GM21576 (cell line): ENCODE data around the gene LYPD6B.

Experiments
- ATAC-seq: cut with Tn5 transposase; IDR thresholded peaks from one replicate; pipeline ENCODE4 v1.9.1; 2021; ENCODE audit warnings: mild to moderate bottlenecking, moderate library complexity; ENCODE audit not compliant: unreplicated experiment

The LYPD6B gene

DNA sequence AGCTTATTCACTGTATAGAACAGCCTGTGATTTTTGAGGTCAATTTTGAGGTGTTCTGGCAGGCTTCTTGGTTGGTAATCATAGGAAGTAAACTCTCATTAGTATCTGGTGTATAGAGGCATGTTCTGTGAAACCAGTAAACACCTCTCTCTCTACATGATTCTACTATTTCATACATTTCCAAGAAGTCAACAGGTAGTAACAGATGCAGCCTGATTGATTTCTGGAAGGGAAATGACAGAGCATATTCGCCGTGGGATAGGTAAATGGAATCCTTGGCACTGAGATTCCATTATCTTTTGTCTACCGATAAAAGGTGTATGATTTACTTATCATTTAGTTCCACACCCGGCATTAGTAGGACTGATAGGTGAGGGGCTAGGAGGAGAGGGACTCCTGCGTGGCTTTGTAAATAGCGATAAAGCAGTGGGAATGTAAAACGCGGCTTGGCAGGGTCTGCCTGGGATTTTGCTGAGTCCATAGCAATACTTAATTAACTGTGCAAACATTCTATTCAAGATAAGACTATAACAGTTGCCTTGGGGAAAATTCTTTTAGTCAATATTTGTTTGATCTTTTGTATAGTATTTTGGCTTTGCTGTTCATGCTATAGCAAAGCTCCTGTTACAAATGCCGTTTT lies 32.3 kb downstream of the LYPD6B start:
- ATAC-seq: no peak

DNA sequence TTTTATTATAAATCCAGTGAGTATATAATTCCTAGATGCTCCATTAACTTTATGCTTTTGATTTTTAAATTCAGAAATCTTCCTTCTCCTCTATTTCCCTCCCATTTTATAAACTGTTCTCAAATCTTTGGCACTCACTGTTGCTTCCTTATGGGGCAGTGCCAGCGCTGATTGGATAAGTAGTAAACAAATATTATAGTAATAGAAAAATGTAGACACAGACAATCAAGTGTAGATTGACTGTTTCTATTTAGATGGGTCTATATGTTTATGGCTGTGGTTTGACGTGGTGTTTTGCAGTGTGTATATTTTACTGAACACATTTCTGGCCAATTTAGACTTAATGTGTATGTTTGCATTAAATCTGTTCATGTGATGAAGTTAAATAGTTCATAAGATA lies 36.6 kb downstream of the LYPD6B start:
- ATAC-seq: no peak

GRCh38 chr2:149075853-149076252 lies 37.4 kb downstream of the LYPD6B start:
- no peak for ATAC-seq

- no peak for ATAC-seq
Observed at GRCh38 chr2:149076863-149077412, 38.4 kb downstream of the LYPD6B start.

- ATAC-seq: no peak
Observed at GRCh38 chr2:149077861-149078260, 39.4 kb downstream of the LYPD6B start.

GRCh38 chr2:149080099-149080498 lies 41.6 kb downstream of the LYPD6B start:
- no peak for ATAC-seq

DNA sequence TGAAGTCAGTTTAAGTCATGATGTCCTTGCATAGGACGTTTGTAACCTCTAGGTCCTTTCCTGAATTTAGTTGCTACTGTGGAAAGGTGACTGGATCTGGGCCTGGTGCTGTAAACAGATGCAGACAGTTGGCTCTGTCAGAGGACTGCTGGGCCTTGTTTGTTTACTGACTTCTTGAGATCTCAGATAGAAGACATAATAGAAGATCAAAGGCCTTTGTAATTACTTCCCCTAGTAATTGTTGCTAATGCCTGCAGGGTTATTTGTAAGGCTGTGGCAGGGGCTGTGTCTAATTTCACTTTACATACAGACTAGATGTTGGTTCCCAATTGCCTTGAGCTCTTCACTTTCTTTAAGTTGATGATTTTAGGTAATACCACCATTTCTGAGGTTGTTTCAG lies 42.5 kb downstream of the LYPD6B start:
- ATAC-seq: no peak

- ATAC-seq: no peak
Observed at GRCh38 chr2:149082079-149082478, 43.6 kb downstream of the LYPD6B start.

DNA sequence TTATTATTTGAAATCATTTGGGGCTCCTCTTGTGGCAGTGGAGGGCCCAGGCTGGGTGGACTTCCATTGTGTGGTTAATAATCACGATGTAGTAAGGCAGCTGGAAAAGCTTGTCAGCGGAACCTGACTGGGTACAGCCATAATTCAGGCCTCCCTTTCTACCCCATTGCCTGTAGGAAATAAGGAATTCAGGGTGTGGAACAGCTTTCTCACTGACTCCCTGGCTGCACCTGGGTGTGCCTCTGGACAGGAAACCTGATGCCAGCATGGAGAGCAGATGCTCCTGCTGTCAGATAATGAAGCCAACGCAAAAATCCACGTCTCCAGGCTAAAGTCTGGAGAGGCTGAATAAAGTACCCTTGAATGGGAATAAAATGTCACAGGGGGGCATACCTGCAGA lies 44.2 kb downstream of the LYPD6B start:
- no peak for ATAC-seq

DNA sequence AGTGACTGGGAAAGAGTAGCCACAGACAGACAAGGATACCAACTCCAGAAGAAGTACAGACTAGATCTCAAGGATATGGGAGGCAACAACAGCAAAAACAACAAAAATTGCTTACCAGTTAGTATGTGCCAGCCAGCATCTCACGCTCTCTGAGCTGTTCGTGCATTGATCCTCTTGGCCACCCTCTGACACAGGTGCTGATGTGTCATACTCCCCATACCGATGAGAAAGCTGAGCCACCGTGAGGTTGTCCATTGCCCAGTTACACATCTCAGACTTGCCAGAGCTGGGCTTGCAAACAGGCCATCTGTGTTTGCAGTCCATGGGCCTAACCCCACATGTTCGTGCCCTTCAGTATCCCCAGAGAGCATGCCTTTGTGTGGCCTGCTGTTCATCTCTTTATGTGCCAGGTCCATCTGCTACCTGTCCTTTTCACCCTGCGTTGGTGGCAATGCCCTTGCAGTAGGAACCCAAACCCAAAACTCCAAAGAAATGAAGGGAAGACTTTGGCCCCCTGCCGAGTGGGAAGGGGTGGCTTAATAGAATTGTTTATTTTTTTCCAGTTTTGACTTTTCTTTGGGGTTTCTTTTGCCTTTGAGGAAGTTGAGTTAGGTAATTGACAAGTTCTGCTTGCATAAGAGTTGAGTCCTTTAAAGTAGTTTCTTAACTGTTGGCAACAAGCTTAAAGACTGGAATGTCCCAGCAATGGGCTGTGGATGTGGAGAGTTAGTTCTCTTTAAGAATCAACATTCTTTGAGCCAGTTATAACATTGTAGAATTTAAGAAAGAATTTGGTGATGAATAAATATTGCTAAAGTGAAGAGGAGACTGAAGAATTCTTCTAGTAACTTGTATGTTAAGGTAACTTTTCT lies 46.7 kb downstream of the LYPD6B start:
- ATAC-seq: no peak

DNA sequence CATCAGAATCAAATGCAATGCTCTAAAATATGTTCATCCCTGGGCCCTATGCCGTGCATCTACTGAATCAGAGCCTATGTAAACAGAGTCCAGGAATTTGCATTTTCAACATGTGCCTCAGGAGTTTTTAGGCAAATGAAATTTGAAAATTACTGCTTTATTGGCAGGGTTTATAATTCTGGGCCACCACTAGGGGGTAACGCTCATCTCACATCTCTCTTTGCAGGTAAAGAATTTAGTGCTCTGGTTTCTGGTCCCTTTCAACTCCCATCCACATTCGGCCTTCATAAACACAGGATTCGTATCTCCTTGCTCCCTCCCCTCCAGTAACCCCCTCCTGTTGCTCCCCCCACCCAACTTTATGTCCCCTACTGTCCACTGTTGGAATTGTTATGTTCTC lies 49.3 kb downstream of the LYPD6B start:
- no peak for ATAC-seq

- ATAC-seq: no peak
Observed at GRCh38 chr2:149089068-149089467, 50.6 kb downstream of the LYPD6B start.

DNA sequence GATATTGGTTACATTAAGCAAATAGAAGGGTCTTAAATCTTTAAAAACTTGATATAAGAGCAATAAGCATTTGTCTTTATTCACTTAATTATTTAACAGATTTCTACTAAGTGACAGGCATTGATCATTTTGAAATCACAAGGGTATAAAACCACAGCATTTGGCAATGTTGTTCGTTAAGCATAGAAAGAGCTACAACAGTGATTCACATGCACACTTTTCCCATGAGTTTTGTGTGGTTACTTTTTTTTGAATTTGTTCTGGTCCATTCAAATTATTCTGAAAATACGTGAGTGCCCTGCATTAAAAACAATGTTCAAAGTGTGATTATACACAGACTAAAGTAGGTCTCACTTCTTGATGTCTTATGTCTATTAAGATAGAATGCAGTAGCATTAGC lies 52.2 kb downstream of the LYPD6B start:
- no peak for ATAC-seq

DNA sequence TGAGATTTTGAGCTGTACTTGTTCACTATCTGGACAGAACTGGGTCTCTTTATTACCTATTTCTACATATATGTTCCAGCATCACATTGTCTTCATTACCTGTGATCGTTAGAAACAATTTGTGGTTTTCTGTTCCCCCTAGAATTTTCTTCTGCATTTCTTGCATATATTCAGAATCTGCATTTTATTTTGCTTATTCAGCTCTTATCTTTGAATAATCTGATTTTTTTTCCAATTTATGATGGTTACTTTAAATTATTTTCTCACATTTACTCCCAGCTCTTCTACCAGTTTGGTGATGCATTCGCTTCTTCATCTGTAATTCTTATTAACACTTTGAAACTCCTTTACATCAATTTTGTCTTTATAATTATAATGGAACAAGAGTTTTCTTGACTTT lies 55.1 kb downstream of the LYPD6B start:
- no peak for ATAC-seq

DNA sequence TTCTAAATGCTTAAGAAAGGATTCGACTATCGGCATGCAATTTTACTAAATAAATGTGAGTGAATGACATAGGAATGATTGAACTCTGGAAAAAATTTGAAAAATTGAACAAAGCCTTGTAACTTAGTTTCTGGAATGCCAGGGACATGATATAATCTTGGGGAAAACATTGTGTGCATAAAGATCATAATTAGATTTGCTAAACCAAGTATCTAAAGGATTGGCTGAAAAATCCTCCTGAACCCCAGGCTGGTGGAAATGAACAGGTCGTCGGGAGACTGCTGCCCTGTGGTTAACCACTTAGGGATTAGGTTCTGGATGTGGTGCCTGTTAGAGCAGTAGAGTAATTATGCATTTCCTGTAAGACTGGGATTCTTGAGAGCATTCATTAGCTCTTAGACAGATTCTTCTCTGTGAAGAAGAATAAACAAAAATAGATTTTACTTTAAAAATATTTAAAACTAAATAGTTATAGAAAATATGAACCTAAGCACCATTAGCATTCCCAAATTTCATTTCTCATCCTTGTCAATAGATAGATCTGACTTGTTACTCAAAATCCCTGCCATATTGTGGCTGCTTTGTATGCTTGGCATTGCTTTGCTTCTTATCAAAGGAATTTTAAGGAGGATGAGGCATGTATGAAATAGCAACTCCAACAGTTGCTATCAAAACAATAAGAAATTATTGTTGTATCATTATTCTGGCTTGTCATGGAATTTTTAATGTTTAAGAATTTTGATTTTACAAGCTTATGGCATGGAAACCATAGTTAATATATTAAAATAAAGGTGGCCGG lies 55.9 kb downstream of the LYPD6B start:
- ATAC-seq: no peak

DNA sequence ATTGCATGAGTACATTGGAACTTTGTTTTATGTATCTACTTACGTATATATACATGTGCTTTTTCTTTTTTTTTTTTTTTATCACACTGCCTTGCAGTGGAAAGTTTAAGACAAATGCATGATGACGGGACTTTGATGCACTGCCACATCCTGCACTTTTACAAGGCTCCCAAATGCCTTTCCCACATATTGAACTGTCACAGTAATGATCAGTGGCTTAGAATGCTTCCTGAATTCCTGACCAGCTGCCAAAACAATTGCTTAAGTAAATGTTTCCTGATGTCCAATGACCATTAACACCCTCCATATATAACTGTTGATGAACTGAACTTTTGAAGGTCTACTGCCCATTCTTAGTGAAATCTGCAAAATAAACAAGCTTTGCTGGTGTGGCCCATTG lies 60.2 kb downstream of the LYPD6B start:
- ATAC-seq: no peak

DNA sequence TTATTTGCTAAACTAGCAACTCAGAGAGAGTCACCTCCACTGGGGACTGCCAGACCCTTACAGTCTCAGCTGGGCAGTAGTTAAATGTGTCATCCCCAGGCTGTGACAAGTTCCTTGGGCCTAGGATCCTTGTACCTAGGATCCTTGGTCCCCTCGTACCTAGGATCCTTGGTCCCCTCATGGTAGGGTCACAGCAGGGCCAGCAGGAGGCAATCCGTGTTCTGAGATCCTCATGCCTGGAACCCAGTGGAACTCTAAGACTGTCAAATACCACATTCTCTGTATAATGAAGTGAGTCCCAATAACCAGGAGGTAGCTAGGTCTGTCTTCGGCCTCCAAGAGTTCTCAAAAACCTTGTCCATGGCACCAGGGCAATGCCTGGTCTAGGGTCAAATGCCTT lies 60.8 kb downstream of the LYPD6B start:
- ATAC-seq: no peak

GRCh38 chr2:149100739-149101699 lies 62.5 kb downstream of the LYPD6B start:
- no peak for ATAC-seq

DNA sequence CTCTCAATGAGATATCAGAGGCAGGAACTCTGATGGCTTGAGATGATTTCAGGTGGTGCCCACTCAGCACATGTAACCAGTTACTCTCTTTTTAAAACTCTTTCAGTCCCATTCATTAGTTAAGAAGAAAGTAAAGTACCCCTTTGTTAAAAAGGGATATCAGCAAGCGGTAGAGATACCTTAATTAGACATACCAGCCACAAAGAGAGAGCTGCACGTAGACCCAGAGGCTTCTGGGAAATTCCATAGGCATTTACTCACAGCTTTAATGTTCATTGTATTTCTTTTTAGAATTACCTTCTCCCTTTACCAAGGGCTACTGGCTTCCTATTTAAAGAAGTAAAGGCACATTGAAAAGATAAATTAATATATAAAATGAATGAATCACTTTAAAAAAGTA lies 63.3 kb downstream of the LYPD6B start:
- ATAC-seq: no peak

DNA sequence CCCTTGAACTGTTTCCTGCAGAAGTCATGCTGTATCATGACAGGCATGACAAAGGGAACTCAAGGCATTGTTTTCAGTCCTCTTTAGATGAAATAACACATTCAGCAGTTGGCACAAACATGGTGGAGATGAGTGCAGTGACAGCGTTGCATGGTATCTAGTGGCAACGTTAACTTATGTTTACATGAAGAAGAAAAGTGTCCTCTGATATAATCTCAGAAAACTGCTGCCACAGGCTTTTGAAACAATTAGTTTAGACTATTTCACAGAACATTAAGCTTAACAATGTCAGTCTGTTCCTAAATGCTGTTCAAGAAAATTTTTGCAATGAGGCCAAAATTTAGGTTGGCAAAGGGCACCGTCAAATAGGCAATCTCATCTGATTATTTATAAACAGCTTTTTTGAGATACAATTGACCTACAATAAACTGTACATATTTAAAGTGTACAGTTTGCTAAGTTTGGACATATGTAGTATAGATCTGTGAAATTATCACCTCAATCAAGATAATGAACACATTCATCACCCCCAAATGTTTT lies 64.7 kb downstream of the LYPD6B start:
- no peak for ATAC-seq
